HG03558 (cell line): ENCODE measurements around the gene RASSF4.
A peak's percentile ranks its signal among the peaks of the same experiment; 100 is the strongest.
"Not testable (repeated sequence)": the region's sequence is repeated elsewhere in the genome, so short reads cannot be mapped to it uniquely, and the experiment has no call there.

ENCODE experiments used
- ATAC-seq: cut with Tn5 transposase; IDR thresholded peaks from one replicate; pipeline ENCODE4 v1.9.1; 2021; ENCODE audit warnings: moderate number of reproducible peaks; ENCODE audit not compliant: unreplicated experiment; ENCODE audit errors: extremely low read depth

RASSF4 gene

GRCh38 chr10:44998146-44998631 lies 38.6 kb downstream of the RASSF4 start:
- no peak for ATAC-seq

GRCh38 chr10:45000138-45000751 lies 40.6 kb downstream of the RASSF4 start:
- ATAC-seq = no peak

GRCh38 chr10:45000752-45001380 lies 41.3 kb downstream of the RASSF4 start, which contains the start of gene ZNF22:
TSS of gene ZNF22 (plus strand) at chr10:45000923. CDS start at chr10:45003369, 2,446 bp downstream.
- peak; percentile 44 for ATAC-seq

- ATAC-seq = peak; percentile 59
These were observed 42.0 kb downstream of the RASSF4 start for GRCh38 chr10:45001381-45002148.

- ATAC-seq = no peak
These were observed 43.9 kb downstream of the RASSF4 start for GRCh38 chr10:45003432-45004000.

- ATAC-seq = no peak
These were observed 45.1 kb downstream of the RASSF4 start for GRCh38 chr10:45004661-45005060.

- no peak for ATAC-seq
These were observed 45.7 kb downstream of the RASSF4 start for GRCh38 chr10:45005284-45005683.

- ATAC-seq = no peak
These were observed 46.9 kb downstream of the RASSF4 start for GRCh38 chr10:45006276-45007030.

- peak; percentile 67 for ATAC-seq
These were observed 49.0 kb downstream of the RASSF4 start for GRCh38 chr10:45008524-45009161.

- ATAC-seq = not testable (repeated sequence)
These were observed 55.0 kb downstream of the RASSF4 start for GRCh38 chr10:45014557-45014956.

GRCh38 chr10:45015590-45015989 lies 56.0 kb downstream of the RASSF4 start:
- ATAC-seq = no peak

- ATAC-seq = no peak
These were observed 63.8 kb downstream of the RASSF4 start for GRCh38 chr10:45023426-45023825.

- no peak for ATAC-seq
These were observed 74.7 kb downstream of the RASSF4 start for GRCh38 chr10:45034301-45034700.

- ATAC-seq = no peak
These were observed 76.1 kb downstream of the RASSF4 start for GRCh38 chr10:45035673-45036072.

GRCh38 chr10:45040921-45041542 lies 81.4 kb downstream of the RASSF4 start:
- ATAC-seq = no peak

GRCh38 chr10:45044290-45044689 lies 84.7 kb downstream of the RASSF4 start:
- no peak for ATAC-seq
